Right ventricle myocardium inferior (tissue), 1 donor: ENCODE measurements around the gene DNLZ. TPM values are rescaled to one million over a fixed set of nuclear protein-coding genes. Genes with fewer than 3 reads are reported as not detected.

ENCODE experiments used
- ATAC-seq: fragments of 200-7000 bp; cut with Tn5 transposase; one replicate; pipeline ENCODE4 v1.9.1; 2020; ENCODE audit warnings: mild to moderate bottlenecking, moderate library complexity
- DNase-seq: peaks from one replicate; pipeline ENCODE4 v3.0.0; 2021; ENCODE audit errors: missing footprints
- intact Hi-C: fragments of 100-400 bp; cut with DNase I; formaldehyde crosslinking; loops from one replicate; pipeline ENCODE4 v1.11.0; 2022
- total RNA-seq: library from RNA; stranded (reverse); fragmentation: NEBNext Ultra II Directional; extraction: Animal tissue kit (Norgen Biotek cat#: 25700); gene quantifications from one replicate; pipeline ENCODE4 v1.2.1, GENCODE V29; 2021
- donor health status: DM: no; HTN: yes; CAD: no; lungs with severe emphysema.

DNLZ gene
- total RNA-seq, 1 donor from 2014 or later, result 40.6 TPM

DNA sequence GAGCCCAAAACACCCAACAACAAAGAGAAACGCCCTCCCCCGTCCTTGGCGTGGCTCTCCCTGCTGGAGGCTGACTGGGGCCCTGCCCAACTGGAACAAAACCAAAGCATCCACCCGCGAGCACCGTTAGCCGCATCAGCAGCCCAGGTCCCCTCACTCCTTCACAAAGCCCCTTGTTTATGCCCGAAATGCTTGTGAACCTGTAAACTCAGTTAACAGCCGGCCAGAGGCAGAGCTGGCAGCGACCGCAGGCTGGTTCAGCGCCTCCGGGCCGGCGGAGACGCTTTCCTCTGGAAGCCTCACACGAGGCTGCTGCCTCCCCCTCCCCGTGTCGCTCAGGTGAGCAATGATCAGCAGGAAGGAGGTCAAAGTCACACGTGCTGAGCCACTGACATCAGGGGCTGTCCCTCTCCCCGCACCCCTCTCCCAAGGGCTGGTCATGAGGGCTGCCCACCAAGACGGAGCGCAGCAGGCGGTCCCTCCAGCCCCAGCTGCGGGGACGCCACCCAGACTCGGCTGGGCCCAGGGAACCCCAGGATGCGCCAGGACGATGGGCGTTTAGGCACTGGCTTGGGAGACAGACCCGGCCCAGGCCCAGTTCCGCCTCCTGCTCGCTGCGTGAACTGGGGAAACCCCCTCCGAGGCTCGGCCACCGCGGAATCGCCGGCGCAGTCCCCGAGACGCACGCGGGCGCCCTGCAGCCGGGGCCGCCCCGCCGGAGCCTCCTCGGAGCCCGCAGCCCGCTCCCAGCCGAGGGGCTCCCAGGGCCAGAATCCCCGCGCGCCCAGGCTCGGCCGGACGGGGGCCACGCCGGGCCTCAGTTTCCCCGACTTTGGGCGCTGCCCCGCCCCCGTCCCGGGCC, 35.9 kb upstream of the DNLZ start:
- ATAC-seq, result no peak
- no peak for DNase-seq
- intact Hi-C loops, result loop anchor here (1.0 to 5.0 kb wide), 3 partner anchors 60 to 157 kb away; no protein-coding TSS in a partner anchor

DNA sequence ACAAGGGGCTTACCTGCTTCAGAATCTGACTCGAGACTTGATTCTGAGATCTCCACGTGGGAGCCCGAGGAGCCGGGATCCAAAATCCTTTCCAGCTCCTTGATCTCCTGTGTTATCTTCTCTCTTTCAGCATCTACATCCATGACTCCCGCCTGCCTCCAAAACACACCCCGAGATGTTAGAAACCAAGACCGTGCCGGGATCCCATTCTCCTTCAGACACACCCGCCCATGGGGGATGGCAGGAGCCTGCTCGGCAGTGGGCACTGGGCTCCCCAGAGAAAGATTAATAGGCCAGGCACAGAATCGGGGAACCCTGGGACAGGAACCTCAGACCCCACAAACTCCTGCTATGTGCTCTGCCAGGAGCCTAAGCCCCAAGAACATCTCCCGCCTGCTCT, 34.7 kb upstream of the DNLZ start:
- no peak for ATAC-seq
- intact Hi-C loops, result no loop called here
- no peak for DNase-seq

DNA sequence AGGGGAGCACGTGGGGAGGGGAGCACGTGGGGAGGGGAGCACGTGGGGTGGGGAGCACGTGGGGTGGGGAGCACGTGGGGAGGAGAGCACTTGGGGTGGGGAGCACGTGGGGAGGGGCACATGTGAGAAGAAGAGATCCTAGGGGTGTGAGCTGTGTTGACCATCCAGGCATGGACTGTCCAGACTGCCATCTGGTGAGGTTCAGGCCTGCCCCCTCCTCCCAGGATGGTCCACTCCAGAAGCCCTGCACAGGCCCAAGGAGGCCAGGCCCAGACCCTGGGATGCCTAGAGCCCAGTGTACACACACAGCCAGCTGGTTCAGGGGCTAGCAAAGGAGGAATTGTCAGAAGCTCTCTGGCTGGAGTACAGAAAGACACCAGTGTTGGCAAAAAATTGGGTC, 34.1 kb upstream of the DNLZ start:
- intact Hi-C loops, result no loop called here
- ATAC-seq, result no peak
- no peak for DNase-seq

DNA sequence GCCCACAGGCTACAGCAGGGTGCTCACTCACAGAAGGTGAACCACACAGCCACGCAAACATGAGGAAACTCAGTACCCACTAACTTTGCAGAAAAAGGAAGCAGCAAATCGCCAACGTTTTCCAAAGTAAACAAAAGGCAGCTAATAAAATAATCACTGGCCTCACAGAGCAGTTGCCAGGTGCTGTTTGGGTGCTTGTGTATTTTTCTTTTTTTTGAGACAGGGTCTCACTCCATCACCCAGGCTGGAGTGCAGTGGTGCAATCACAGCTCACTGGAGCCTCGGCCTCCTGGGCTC, 32.6 kb upstream of the DNLZ start:
- intact Hi-C loops, result no loop called here
- DNase-seq (no peak), ATAC-seq (no peak)

DNA sequence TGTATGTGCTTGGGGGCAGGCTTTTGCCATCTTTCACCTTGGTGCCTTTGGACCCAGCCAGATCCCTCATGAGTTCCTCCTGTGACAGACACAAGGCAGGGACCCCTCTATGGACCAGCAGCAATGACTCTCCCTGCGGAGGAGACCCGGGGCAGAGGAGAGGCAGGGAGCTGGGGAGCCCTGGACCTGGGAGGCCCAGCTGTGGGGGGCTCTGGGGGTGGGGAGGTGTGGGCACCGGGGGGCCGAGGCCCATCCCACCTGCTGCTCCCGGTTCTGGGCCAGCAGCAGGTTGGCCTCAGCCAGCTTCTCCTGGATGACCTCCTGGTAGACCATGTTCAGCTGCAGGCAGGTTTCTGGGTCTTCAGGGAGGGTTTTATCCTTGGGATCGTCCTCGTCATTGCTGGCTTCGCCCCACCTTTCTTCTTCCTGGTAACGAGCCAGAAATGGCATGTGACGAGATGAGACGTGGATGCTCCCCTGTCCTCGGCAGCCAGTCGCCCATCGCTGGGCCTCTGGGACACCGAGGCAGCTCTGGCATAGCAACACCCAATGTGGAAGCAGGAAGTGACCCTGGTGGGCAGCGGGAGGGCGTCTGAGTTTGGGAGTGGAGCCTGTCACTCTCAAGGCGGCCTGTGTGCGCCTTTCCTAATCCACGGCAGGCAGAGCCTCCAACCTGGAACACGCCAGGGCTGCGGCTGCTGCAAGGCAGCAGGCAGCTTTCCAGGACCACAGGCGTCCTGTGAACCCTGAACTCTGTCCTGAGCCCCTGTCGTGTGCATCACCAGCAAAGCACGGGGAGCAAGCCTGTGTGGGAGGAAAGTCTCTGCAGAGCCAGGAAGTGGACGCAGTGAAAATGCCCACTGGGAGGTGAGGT, 32.0 kb upstream of the DNLZ start:
- intact Hi-C loops, result no loop called here
- DNase-seq, result no peak
- no peak for ATAC-seq

DNA sequence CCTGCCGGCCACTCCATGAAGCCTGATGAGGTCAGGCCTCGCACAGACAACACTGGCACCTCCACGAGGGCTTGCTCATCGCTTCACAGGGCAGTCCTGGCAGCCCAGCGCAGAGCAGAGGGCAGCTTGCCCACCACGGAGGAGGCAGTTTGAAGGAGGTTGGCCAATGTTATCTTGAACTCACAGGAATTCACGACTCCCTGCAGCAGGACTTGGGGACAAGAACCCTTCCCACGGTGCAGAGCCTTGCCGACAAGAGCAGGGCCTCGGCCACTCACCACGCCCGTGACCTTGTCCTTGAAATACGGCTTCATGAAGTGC, 31.4 kb upstream of the DNLZ start:
- intact Hi-C loops, result no loop called here
- no peak for ATAC-seq
- DNase-seq, result no peak

DNA sequence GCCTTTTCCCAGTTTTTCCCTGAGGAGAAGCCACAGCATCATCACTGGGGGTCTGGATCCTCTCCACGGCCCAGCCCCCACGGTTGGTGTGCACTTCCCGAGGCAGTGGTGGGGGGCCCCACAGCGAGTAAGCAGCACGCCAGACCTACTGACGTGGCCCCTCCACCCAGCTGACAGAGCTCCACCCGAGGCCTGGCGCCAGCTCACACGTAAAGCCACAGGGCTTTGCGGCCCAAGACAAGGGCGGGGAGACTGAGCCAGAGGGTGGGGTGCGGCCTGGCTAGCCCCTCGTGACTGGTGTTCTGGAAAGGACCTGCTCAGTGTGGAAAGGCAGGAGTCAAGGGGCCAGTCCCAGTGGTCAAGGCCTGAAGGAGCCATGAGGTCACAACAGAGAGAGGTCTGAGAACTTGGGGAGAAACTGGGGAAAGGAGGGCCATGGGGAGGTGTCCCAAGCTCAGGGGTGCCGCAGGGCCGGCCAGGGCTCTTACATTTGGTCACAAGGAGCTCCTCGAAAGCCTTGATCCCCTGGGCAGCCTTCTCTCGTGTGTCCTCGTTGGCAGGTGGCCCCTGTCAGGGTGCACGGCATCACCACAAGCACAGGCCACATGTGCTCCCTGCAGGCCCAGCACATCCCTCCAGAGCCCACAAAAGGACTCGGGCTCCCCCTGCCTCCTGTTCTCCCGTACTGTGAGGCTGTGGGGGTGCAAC, 30.9 kb upstream of the DNLZ start:
- intact Hi-C loops, result no loop called here
- no peak for ATAC-seq
- DNase-seq, result no peak

DNA sequence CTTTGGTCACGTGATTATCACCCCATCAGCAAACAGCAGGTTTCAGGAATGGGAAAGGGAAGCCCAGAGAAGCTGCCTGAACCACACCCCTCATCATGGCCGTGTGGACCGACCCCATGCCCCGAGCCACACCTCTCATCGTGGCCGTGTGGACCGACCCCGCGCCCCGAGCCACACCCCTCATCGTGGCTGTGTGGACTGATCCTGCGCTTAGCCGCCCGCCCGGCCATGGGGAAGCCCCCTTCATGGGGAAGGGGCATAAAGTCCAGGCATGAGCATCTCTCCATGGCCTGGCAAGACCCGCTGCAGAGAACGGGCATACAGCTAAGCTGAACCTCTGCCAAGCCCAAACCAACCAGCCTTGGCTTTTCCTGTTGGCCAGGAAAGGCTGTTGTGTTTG, 30.0 kb upstream of the DNLZ start:
- intact Hi-C loops, result no loop called here
- no peak for DNase-seq
- no peak for ATAC-seq

DNA sequence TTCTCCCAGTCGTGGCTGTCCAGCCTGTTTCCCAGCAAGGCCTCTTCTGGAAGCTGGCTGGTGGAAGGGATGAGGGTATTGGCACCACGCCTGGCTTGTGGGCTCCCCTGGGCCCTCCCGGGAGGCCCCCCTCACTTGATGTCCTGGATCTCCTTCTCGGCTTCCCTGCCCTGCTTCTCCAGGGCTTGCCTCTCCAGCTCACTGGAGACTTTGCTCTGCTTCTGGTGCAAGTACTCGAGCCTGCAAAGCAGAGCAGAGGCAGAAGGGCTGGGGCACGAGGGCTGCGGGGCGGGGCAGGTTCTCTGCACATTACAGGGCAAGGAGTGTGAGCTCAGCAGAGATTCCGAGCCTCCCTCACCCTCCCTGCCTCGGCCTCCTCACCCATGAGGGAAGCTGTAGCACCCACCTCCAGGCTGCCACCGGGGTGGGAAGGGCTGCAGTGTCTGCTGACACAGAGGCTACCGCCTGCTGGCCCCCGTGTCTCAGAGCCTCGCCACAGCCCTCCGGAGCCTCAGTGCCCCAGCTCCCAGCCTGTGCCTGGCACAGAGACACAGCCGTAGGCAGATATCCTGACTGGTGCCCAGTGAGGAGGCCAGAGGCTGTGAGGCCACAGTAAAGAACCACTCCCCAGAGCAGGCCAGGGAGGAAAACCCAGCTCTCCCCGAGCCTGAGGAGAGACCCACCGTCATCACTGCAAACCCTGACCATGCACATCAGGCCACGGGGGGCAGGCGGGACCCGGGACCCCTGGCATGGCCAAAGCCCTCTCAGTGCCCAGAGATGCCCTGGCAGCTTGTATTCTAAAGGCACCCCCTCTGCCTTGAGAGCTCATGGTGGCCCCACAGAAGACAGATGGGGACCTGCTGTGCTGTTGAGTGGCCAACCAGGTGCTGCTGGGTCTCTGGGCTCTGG, 29.2 kb upstream of the DNLZ start:
- DNase-seq (no peak), ATAC-seq (no peak)
- intact Hi-C loops, result no loop called here

DNA sequence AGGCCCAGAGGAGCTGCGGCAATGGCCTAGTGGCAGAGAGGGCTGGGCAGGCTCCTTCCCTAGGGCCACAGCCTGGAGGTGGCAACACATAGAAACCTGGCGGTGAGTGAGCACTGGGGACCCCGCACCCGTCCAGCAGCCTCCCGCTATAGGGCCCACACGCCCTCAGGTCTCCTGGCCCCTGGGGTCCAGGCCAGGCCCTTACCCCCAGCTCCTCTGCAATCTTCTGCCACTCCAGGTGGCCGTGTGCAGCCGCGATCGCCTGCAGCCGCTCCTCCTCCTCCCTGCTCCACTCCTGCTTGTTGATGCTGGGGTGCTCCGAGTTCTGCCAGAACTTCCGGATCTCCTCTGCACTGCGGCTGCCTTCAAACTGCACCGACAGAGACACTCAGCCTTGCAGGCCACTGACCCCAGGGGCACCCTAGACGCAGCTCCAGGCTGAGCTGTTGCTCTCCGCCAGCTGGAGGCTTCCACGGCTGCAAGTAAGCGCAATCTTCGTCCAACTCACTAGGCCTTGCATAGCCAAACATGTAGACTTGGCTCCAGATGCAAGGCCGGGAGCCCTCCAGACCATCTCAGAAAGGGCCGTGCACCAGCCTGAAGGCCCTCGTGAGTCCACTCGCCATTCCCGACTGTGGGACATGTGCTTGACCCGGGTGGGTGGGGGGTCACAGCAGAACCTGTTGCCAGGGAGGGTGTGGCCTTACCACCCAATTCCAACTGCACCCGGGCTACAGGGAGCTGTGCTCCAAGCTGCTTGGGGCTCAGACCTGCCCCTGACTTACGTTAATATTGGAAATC, 28.4 kb upstream of the DNLZ start:
- intact Hi-C loops, result no loop called here
- ATAC-seq, result no peak
- no peak for DNase-seq

DNA sequence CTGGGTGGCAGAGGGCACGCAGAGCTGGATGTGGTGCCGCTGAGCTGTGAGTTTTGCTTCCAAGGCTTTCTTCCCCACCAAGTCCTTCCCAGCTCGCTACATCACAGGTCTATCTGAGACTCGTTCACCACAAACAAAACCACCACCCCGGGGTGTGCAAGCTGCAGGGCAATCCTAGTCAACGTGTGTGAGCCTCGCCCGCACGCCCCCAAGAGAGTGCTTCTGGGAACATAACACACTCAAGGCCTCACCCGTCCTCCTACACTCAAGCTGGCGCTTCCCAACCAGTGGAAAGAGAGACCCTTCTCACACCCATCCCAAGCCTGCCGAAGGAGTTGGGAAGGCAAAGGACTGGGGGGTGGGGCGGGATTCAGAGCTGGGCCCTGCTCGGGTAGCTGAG, 25.9 kb upstream of the DNLZ start:
- DNase-seq (no peak), ATAC-seq (no peak)
- intact Hi-C loops, result no loop called here

DNA sequence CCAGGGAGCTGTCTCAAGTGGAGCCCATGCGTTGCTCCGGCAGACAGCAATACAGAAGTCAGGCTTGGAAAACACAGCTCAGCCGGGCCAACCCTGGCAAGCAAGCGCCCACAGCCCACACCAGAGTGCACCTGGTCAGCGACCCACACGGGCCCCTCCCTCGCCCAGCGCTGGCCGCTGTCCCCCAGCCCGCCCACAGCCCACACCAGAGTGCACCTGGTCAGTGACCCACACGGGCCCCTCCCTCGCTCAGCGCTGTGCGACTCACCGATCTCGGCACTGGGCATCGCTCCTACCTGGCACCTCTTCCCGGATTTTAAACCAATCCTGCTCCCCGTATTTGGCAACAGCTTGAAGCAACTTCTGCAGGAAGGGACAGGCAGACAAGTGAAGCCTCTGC, 23.7 kb upstream of the DNLZ start:
- no peak for DNase-seq
- no peak for ATAC-seq
- intact Hi-C loops, result no loop called here

DNA sequence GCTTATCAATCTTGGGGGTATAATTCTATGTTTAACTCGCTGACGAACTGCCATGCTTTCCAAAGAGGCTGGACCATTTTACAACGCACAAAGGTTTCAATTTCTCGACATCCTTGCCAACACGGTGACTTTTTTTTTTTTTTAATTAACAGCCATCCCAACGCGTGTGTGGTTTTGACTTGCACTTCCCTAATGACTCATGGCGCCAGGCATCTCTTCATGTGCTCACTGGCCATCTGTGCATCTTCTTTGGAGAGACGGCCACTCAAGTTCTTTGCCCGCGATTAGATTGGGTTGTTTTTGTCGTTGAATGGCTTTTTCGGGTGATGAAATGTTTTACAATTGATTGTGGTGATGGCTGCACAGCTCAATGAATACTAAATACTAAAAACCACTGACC, 22.5 kb upstream of the DNLZ start:
- DNase-seq (no peak), ATAC-seq (no peak)
- intact Hi-C loops, result no loop called here

DNA sequence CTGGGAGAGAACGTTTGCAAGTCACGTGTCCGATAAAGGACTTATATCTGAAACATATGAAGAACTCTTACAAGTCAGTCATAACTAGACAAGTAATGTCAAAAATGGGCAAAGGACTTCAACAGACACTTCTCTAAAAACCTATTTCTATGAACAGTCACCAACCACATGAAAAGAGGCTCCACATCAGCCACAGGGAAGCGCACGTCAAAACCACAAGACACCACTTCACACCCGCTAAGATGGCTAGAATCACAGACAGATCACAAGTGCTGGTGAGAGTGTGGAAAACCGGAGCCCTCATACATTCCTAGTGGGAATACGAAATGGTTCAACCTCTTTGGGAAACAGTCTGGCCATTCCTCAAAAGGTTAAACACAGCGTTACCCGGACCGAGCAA, 21.5 kb upstream of the DNLZ start:
- DNase-seq (no peak), ATAC-seq (no peak)
- intact Hi-C loops, result no loop called here

DNA sequence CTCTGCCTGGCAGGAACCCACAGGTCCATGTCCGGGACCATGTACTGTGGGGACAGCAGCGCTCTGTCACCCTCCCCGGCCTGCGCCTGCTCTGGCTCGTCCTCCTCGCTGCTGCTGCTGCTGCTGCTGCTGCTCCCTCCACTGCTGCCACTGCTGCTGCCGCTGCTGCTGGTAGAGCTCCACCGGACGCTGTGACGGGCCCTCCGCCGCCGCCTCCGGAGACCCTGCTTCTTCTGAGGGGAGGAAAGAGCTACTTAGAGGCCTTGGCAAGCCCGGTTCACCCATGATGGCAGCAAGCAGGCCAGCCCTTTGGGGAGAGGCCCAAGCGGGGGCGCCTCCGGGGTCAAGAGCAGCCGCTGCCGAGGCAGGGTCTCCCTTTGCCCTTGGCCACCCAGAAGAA, 19.9 kb upstream of the DNLZ start:
- no peak for ATAC-seq
- DNase-seq, result no peak
- intact Hi-C loops, result no loop called here

DNA sequence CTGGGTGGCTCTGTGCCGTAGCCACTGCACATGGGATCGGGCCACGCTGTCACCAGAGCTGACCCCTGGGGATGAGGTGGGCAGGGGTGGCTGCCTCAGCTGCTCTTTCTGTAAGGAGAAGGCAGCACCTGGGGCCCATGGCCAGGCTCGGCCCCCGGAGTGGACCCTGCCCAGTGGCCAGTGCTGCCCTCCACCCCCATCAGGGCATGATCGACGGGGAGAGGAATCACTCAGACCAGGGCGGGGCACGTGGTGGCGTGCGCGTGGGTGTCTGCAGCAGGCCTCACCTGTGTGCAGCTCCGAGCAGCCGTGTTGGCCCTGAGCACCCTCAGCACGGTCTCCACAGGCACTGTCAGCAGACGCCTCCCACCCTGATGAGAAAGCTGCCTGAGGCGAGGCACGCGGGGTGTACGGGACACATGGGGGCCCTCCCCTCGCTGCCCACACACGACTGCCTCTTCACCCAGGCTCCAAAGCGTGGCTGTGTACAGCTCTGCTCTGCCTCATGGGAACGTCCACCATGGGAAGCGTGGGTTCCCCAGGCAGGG, 18.5 kb upstream of the DNLZ start:
- DNase-seq, result no peak
- intact Hi-C loops, result no loop called here
- no peak for ATAC-seq

DNA sequence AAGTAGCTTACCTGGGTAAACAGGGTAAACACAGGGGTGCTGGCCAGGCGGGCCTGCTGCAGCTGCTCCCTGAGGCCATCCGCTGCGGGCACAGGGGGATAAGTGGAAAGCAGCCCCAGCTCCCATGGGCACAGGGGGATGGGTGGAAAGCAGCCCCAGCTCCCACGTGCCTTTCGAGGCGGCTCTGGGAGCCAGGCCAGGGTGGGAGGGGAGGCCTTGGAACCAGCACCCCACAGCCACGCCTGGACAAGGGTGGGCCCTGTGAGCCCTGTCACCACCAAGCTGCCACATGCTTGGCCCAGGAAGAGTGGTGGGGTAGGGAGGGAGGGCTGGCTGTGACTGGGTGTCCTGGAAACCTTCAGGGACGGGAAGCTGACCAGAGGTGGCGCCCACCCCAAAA, 17.8 kb upstream of the DNLZ start:
- DNase-seq (no peak), ATAC-seq (peak; percentile 66)
- intact Hi-C loops, result no loop called here

DNA sequence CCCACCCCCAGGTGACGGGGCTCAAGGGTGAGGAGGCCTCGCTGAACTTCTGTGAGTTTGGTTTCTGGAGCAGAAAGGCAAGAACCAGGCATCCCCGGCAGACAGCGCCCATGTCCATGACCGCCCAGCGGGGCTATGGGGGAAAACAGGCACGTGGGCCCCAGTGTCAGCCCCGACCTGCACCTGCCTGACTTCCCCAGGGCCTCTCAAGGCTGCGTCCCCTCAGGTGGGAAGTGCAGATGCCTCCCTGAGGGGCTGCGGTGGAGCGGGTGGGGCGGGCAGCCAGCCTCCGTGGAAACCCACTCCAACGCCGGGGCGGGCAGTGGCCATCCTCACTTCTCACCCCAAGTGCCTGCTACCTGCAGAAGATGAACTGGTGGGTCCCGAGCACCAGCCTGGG, 16.8 kb upstream of the DNLZ start:
- ATAC-seq (no peak), DNase-seq (no peak)
- intact Hi-C loops, result no loop called here
